ENCODE data around the gene SHC3.
"Not testable (repeated sequence)": the region's sequence is repeated elsewhere in the genome, so short reads cannot be mapped to it uniquely, and the experiment has no call there.

The SHC3 gene

GRCh38 chr9:89177944-89178829 is at the start of gene SHC3:
Gene SHC3, minus strand, starts transcription at chr9:89178818. Its CDS starts 358 bp downstream, at chr9:89178460.
- DNase-seq = no peak

- peak; percentile 9 for DNase-seq
Observed at GRCh38 chr9:89225991-89226471, 47.4 kb upstream of the SHC3 start.

GRCh38 chr9:89225587-89225986 is 47.0 kb upstream of the SHC3 start:
- DNase-seq = no peak

- no peak for DNase-seq
Observed at GRCh38 chr9:89225036-89225435, 46.4 kb upstream of the SHC3 start.

- DNase-seq = no peak
Observed at GRCh38 chr9:89224633-89225032, 46.0 kb upstream of the SHC3 start.

- DNase-seq = no peak
Observed at GRCh38 chr9:89223396-89223977, 44.9 kb upstream of the SHC3 start.

GRCh38 chr9:89219637-89220036 is 41.0 kb upstream of the SHC3 start:
- no peak for DNase-seq

- no peak for DNase-seq
Observed at GRCh38 chr9:89218040-89218928, 39.7 kb upstream of the SHC3 start.

- no peak for DNase-seq
Observed at GRCh38 chr9:89215342-89215741, 36.7 kb upstream of the SHC3 start.

GRCh38 chr9:89213396-89213880 is 34.8 kb upstream of the SHC3 start:
- DNase-seq = no peak

GRCh38 chr9:89212171-89212570 is 33.6 kb upstream of the SHC3 start:
- DNase-seq = no peak

- not testable (repeated sequence) for DNase-seq
Observed at GRCh38 chr9:89209311-89209710, 30.7 kb upstream of the SHC3 start.

GRCh38 chr9:89207026-89207425 is 28.4 kb upstream of the SHC3 start:
- no peak for DNase-seq

- DNase-seq = no peak
Observed at GRCh38 chr9:89204801-89205200, 26.2 kb upstream of the SHC3 start.

- DNase-seq = no peak
Observed at GRCh38 chr9:89195131-89195797, 16.6 kb upstream of the SHC3 start.

GRCh38 chr9:89194421-89195130 is 16.0 kb upstream of the SHC3 start:
- DNase-seq = no peak

GRCh38 chr9:89191004-89191403 is 12.4 kb upstream of the SHC3 start:
- DNase-seq = no peak

GRCh38 chr9:89189215-89189614 is 10.6 kb upstream of the SHC3 start:
- DNase-seq = no peak

GRCh38 chr9:89187950-89188349 is 9.3 kb upstream of the SHC3 start:
- no peak for DNase-seq

- DNase-seq = no peak
Observed at GRCh38 chr9:89187541-89187940, 8.9 kb upstream of the SHC3 start.

- no peak for DNase-seq
Observed at GRCh38 chr9:89186960-89187359, 8.3 kb upstream of the SHC3 start.

- no peak for DNase-seq
Observed at GRCh38 chr9:89185980-89186379, 7.4 kb upstream of the SHC3 start.
